Esophagus muscularis mucosa (tissue), 3 donors: ENCODE data around the gene LANCL2.

Experiments used
- CTCF ChIP-seq, 3 experiments: fragments of 200-600 bp in 2 of 3; fragments of 450-650 bp in 1 of 3; sonication (generic) in 2 of 3; IDR thresholded peaks; one replicate each; pipeline ENCODE4 v1.5.1; 2017 to 2019; ENCODE audit warnings: antibody characterized with exemption in 3 of 3, mild to moderate bottlenecking in 2 of 3, moderate library complexity in 1 of 3
- POLR2AphosphoS5 ChIP-seq, 2 donors: sonication (generic); formaldehyde crosslinking; IDR thresholded peaks; one replicate each; pipeline ENCODE4 v1.6.1; 2017; ENCODE audit warnings: antibody characterized with exemption in 2 of 2

- TF ChIP-seq CTCF (IDR thresholded peaks at IDR 0.05) (no peak), POLR2AphosphoS5 (IDR thresholded peaks at IDR 0.05) (no peak)
Observed at GRCh38 chr7:55348502-55348901, 16.6 kb upstream of the LANCL2 start.
